Astrocyte of the spinal cord (primary cell): Measurements from ENCODE around the gene ABCC6.

Source experiments
- DNase-seq: peaks from one replicate; pipeline ENCODE4 v3.0.0; 2011; ENCODE audit warnings: low read depth, low spot score
- H3K4me3 ChIP-seq: 2 replicates; pipeline ENCODE4 v1.5.1; 2011; ENCODE audit warnings: low read depth, mild to moderate bottlenecking, low read length, moderate library complexity
- CTCF ChIP-seq: IDR thresholded peaks from 2 replicates; pipeline ENCODE4 v1.5.1; 2012; ENCODE audit warnings: low read depth, mild to moderate bottlenecking, low read length, inconsistent platforms
- in situ Hi-C: cut with HindIII; loops from 2 replicates; pipeline ENCODE4 v1.10.0; 2017; ENCODE audit warnings: low sequenced_read_pairs

The ABCC6 gene

GRCh38 chr16:16100631-16101030, 122.7 kb downstream of the ABCC6 start:
- TF ChIP-seq CTCF = no peak
- no peak for DNase-seq
- in situ Hi-C loops = no loop called here

DNA sequence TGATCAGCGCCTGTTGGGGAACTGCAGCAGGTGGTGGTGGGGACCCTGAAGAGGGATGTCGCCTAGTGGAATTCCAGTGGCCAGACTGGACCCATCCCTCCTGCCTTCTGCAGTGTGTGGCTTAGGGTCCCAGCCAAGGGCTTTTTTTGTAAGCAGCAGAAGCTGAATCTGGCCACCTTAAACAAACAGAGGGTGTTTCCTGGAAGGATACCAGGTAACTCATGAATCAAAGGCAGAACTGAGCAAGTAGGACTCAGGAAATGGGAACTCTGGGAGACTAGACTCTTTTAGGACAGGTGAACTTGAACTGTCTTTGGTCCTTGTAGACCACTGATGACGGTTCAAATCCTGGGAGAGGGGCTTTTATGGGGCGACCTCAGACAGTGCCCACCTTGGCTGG, 124.0 kb downstream of the ABCC6 start:
- TF ChIP-seq CTCF = no peak
- DNase-seq = no peak
- H3K4me3 ChIP-seq = no peak overlapping the region
- in situ Hi-C loops = no loop called here

More at GRCh38 chr16:16100631-16101030, 122.7 kb downstream of the ABCC6 start:
- H3K4me3 ChIP-seq = no peak overlapping the region
